K562 (cell line): ENCODE results near the gene CENPC. TPM values are rescaled to one million over a fixed set of nuclear protein-coding genes. Genes with fewer than 3 reads are reported as not detected.

ENCODE experiments used
- ATAC-seq: fragments of 200-7000 bp; cut with Tn5 transposase; 3 replicates; pipeline ENCODE4 v1.9.1; 2020; ENCODE audit warnings: moderate library complexity
- BruUV-seq: library from RNA; stranded (reverse); fragments of 400-500 nt; replicated peaks from 2 replicates; lab custom pipeline; 2021; lab: Mats Ljungman, UMichigan
- CTCF ChIA-PET: fragments of 300-600 bp; formaldehyde crosslinking; extraction: SDS; loops from one replicate; lab custom pipeline; 2021; ENCODE audit warnings: low intra/inter-chr PET ratio; lab: Yijun Ruan, JAX
- POLR2A ChIA-PET: fragments of 300-600, 350-650 bp; sonication (Branson Sonifier 250); formaldehyde crosslinking; extraction: SDS; loops from one replicate; lab custom pipeline; 2021; ENCODE audit warnings: antibody characterized with exemption, inconsistent platforms; lab: Yijun Ruan, JAX
- DNase-seq, 4 experiments: peaks; one replicate each; pipeline versions ENCODE4 v3.0.0 to v3.0.0-alpha.2; 2011 to 2018; ENCODE audit warnings: low spot score in 3 of 4, mixed read lengths in 3 of 4; ENCODE audit errors: extremely low read depth in 1 of 4
- FAIRE-seq: peaks from 2 replicates; lab custom pipeline; 2011; peaks lifted over from hg19 to GRCh38; lab: Jason Lieb, UNC
- H2AFZ ChIP-seq: 2 replicates; pipeline ENCODE4 v1.6.0; 2011; ENCODE audit warnings: low read depth, low read length, control low read depth, inconsistent platforms
- H3K27ac ChIP-seq: fragments of 200-600 bp; 3 replicates; pipeline ENCODE4 v1.8.0; 2011; ENCODE audit warnings: low read depth, mild to moderate bottlenecking, control low read depth, inconsistent platforms, low read length, moderate library complexity, mixed read lengths; ENCODE audit errors: extremely low read depth
- H3K27me3 ChIP-seq, 2 experiments: fragments of 300-600 bp in 1 of 2; 2 replicates in 1 of 2; 3 replicates in 1 of 2; pipeline versions ENCODE4 v1.6.0 to v1.8.0; 2011; ENCODE audit warnings: inconsistent platforms in 2 of 2, low read length in 2 of 2, mild to moderate bottlenecking in 1 of 2, mixed read lengths in 1 of 2, moderate library complexity in 1 of 2; ENCODE audit not compliant: control insufficient read depth in 2 of 2, insufficient read depth in 2 of 2
- H3K36me3 ChIP-seq: fragments of 300-600 bp; 3 replicates; pipeline ENCODE4 v1.8.0; 2011; ENCODE audit warnings: mild to moderate bottlenecking, low read length, inconsistent platforms; ENCODE audit not compliant: control insufficient read depth, insufficient read depth
- H3K4me1 ChIP-seq, 2 experiments: fragments of 200-600 bp in 1 of 2; replicated peaks in 1 of 2; 2 replicates in 1 of 2; 3 replicates in 1 of 2; pipeline versions ENCODE4 v1.5.1 to v1.8.0; 2011; ENCODE audit warnings: inconsistent platforms in 2 of 2, low read length in 2 of 2, mild to moderate bottlenecking in 1 of 2, mixed read lengths in 1 of 2, moderate library complexity in 1 of 2; ENCODE audit not compliant: control insufficient read depth in 2 of 2, insufficient read depth in 2 of 2
- H3K4me2 ChIP-seq: 2 replicates; pipeline ENCODE4 v1.6.1; 2011; ENCODE audit warnings: low read length, control low read depth, inconsistent platforms, mixed read lengths; ENCODE audit not compliant: insufficient read depth
- H3K4me3 ChIP-seq: fragments of 200-600 bp; sonication (generic), shearing (Covaris generic); 2 replicates; pipeline ENCODE4 v1.5.1; 2016; ENCODE audit warnings: control low read depth, inconsistent platforms
- H3K79me2 ChIP-seq: fragments of 200-600 bp; 3 replicates; pipeline ENCODE4 v1.8.0; 2011; ENCODE audit warnings: low read length, inconsistent platforms; ENCODE audit not compliant: control insufficient read depth, insufficient read depth
- H3K9ac ChIP-seq, 2 experiments: 2 replicates each; pipeline versions ENCODE4 v1.6.0 to v1.6.1; 2011; ENCODE audit warnings: low read depth in 2 of 2, low read length in 2 of 2, control low read depth in 1 of 2, inconsistent platforms in 1 of 2, mild to moderate bottlenecking in 1 of 2, mixed read lengths in 1 of 2; ENCODE audit not compliant: insufficient read depth in 1 of 2
- H3K9me1 ChIP-seq: one replicate; pipeline ENCODE4 v1.6.0; 2011; ENCODE audit warnings: inconsistent platforms, mild to moderate bottlenecking, low read length, moderate library complexity; ENCODE audit not compliant: control insufficient read depth, insufficient read depth
- H3K9me3 ChIP-seq: replicated peaks from 2 replicates; pipeline ENCODE4 v1.5.1; 2011; ENCODE audit warnings: low read depth, low read length, inconsistent platforms; ENCODE audit not compliant: control insufficient read depth, insufficient read depth
- H4K20me1 ChIP-seq: replicated peaks from 2 replicates; pipeline ENCODE4 v1.6.1; 2011; ENCODE audit warnings: low read length, inconsistent platforms, mixed read lengths; ENCODE audit not compliant: control insufficient read depth, insufficient read depth
- CEBPG ChIP-seq, 3 experiments: fragments of 200-800 bp in 1 of 3; sonication (Bioruptor generic) in 1 of 3; sonication (generic) in 1 of 3; formaldehyde crosslinking in 1 of 3; IDR thresholded peaks in 2 of 3; conservative IDR thresholded peaks in 1 of 3; 2 replicates each; pipeline versions ENCODE4 v1.6.1 to v1.8.0; 2016 to 2022; ENCODE audit warnings: missing compliant biosample characterization in 2 of 3, missing genetic modification characterization in 2 of 3, mild to moderate bottlenecking in 1 of 3, missing genetic modification reagents in 1 of 3
- FOXA3 ChIP-seq, 2 experiments: fragments of 450-650 bp in 1 of 2; sonication (generic) in 1 of 2; formaldehyde crosslinking; IDR thresholded peaks in 1 of 2; conservative IDR thresholded peaks in 1 of 2; 2 replicates each; pipeline versions ENCODE4 v1.4.0 to v1.8.0; 2020 to 2022; ENCODE audit warnings: mild to moderate bottlenecking in 2 of 2, missing genetic modification reagents in 1 of 2
- HMG20B ChIP-seq: fragments of 250-450 bp; sonication (Bioruptor Pico); IDR thresholded peaks from 2 replicates; pipeline ENCODE4 v1.5.0; 2021; ENCODE audit warnings: mild to moderate bottlenecking
- HNRNPL ChIP-seq: fragments of 200-400 bp; formaldehyde crosslinking; IDR thresholded peaks from 2 replicates; pipeline ENCODE4 v1.6.1; 2017; ENCODE audit warnings: low read depth, mild to moderate bottlenecking, low read length
- NR2C2 ChIP-seq, 2 experiments: fragments of 200-800 bp in 1 of 2; sonication (Bioruptor generic) in 1 of 2; sonication (generic) in 1 of 2; formaldehyde crosslinking in 1 of 2; IDR thresholded peaks; 2 replicates each; pipeline versions ENCODE4 v1.6.1 to v1.8.0; 2016 to 2022; ENCODE audit warnings: mild to moderate bottlenecking in 1 of 2, missing compliant biosample characterization in 1 of 2, missing genetic modification characterization in 1 of 2, missing genetic modification reagents in 1 of 2
- RBM17 ChIP-seq: fragments of 200-400 bp; formaldehyde crosslinking; IDR thresholded peaks from 2 replicates; pipeline ENCODE4 v1.6.1; 2017; ENCODE audit warnings: low read depth, mild to moderate bottlenecking, low read length, borderline replicate concordance
- SPI1 ChIP-seq: IDR thresholded peaks from 2 replicates; pipeline ENCODE4 v1.6.1; 2011; ENCODE audit warnings: low read depth, low read length, control low read depth, borderline replicate concordance
- ZNF263 ChIP-seq: sonication (generic); formaldehyde crosslinking; IDR thresholded peaks from 2 replicates; pipeline ENCODE4 v1.8.0; 2022; ENCODE audit warnings: mild to moderate bottlenecking, missing genetic modification reagents, borderline replicate concordance
- ZNF282 ChIP-seq: sonication (generic); formaldehyde crosslinking; IDR thresholded peaks from 2 replicates; pipeline ENCODE4 v1.8.1; 2023; ENCODE audit warnings: missing genetic modification reagents
- WGBS: fragments of 100-300 bp; shearing (Covaris generic); methylation state at CpG from one replicate; pipeline ENCODE4 v1.1.6; 2016; ENCODE audit warnings: low coverage, mixed read lengths; ENCODE audit not compliant: insufficient coverage; ENCODE audit errors: missing lambda C conversion rate; 5-methylcytosine and 5-hydroxymethylcytosine counted together
- in situ Hi-C: fragments of 300-500 bp; cut with MboI; formaldehyde crosslinking; loops from 4 replicates; pipeline ENCODE4 v1.15.0; 2018; ENCODE audit warnings: inconsistent platforms, mixed read lengths
- intact Hi-C: fragments of 100-400 bp; cut with micrococcal nuclease; formaldehyde crosslinking; loops from 2 replicates; pipeline ENCODE4 v1.14.2; 2022
- polyA plus RNA-seq, 8 experiments: library from polyadenylated mRNA; depleted of rRNA in 4 of 8; stranded (reverse) in 5 of 8; unstranded in 3 of 8; fragments of >200 nt; fragmentation: Nextera tagmentation in 2 of 8; fragmentation: Illumina TruSeq in 1 of 8; extraction: Ambion mirVana in 2 of 8; extraction: Trizol in 1 of 8; gene quantifications; 2 replicates each; pipeline versions ENCODE4 v1.2.1 to v1.2.3, GENCODE V29; 2011 to 2014; ENCODE audit warnings: inconsistent platforms in 1 of 8, missing spikeins in 1 of 8
- total RNA-seq, 7 experiments: library from RNA; depleted of rRNA in 6 of 7; stranded (reverse); fragments of >200 nt in 6 of 7; fragmentation: Illumina TruSeq in 2 of 7; extraction: Trizol in 2 of 7; gene quantifications; 2 replicates each; pipeline versions ENCODE4 v1.2.1 to v1.2.3, GENCODE V29; 2011 to 2021; ENCODE audit warnings: low replicate concordance in 1 of 7
- TF ChIP-seq, protein P1 (sequence below): fragments of 250-450 bp; sonication (Bioruptor Pico); IDR thresholded peaks from 2 replicates; pipeline ENCODE4 v1.4.0; 2020; ENCODE audit warnings: mild to moderate bottlenecking, moderate library complexity

CENPC gene
- total and polyA plus RNA-seq, 9 of the 15 experiments (the other 6 are each of a cell fraction or from before 2014, with no cell fraction given): 18.1 to 48.5 (median 30.8) TPM

- TF ChIP-seq SPI1: peak; percentile 34; the same call in 1 of the 2 replicates
These were observed 21.2 kb downstream of the CENPC start (continued) for GRCh38 chr4:67524140-67524539.

GRCh38 chr4:67522851-67523671 lies 22.2 kb downstream of the CENPC start:
- POLR2A ChIA-PET: interaction anchor here (1.5 kb wide), 2 partner anchors 13 to 20 kb away, joined by 5 to 9 read pairs; no protein-coding TSS in a partner anchor
- TF ChIP-seq ZNF263 (CRISPR knock-in tag) (no peak), ZNF282 (CRISPR knock-in tag) (no peak), HNRNPL (no peak), CEBPG (CRISPR knock-in tag; IDR thresholded peaks at IDR 0.05) (no peak), CEBPG (tag; conservative IDR thresholded peaks at IDR 0.05 in 1 of 2, IDR thresholded peaks at IDR 0.05 in 1 of 2) (no peak; a peak in 1 of 4 replicates), HMG20B (CRISPR knock-in tag) (no peak), NR2C2 (CRISPR knock-in tag; IDR thresholded peaks at IDR 0.05) (no peak), NR2C2 (tag; IDR thresholded peaks at IDR 0.05) (no peak; the same call in 1 of the 2 replicates), FOXA3 (CRISPR knock-in tag; conservative IDR thresholded peaks at IDR 0.05 in 1 of 2, IDR thresholded peaks at IDR 0.05 in 1 of 2) (0 out of 4 replicates have a peak, but pooled peaks of 1 of the 2 experiments have one; percentile 42), RBM17 (no peak)
- TF ChIP-seq, protein P1, sequence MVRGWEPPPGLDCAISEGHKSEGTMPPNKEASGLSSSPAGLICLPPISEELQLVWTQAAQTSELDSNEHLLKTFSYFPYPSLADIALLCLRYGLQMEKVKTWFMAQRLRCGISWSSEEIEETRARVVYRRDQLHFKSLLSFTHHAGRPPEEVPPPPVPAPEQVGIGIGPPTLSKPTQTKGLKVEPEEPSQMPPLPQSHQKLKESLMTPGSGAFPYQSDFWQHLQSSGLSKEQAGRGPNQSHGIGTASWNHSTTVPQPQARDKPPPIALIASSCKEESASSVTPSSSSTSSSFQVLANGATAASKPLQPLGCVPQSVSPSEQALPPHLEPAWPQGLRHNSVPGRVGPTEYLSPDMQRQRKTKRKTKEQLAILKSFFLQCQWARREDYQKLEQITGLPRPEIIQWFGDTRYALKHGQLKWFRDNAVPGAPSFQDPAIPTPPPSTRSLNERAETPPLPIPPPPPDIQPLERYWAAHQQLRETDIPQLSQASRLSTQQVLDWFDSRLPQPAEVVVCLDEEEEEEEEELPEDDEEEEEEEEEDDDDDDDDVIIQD (CRISPR knock-in tag): no peak

More at GRCh38 chr4:67522851-67523671, 22.2 kb downstream of the CENPC start:
- Histone ChIP-seq H3K9me1 (no peaks in the 10 kb centered on the region), H3K4me3 (peak overlapping the region; percentile 9; the same call in 1 of the 2 replicates), H2AFZ (peak overlapping the region; percentile 53), H3K27me3 (no peaks in the 10 kb centered on the region), H3K9me3 (peaks cover 5% of the 10 kb centered on the region; the same call in 1 of the 2 replicates), H3K79me2 (peaks cover 92% of the 10 kb centered on the region), H4K20me1 (no peaks in the 10 kb centered on the region), H3K36me3 (peaks cover 47% of the 10 kb centered on the region), H3K9ac (peak overlapping the region; percentile 33 to 74; a peak in 3 of 4 replicates), H3K4me2 (peak overlapping the region; percentile 67), H3K27ac (peak overlapping the region; percentile 97), H3K4me1 (peaks cover 9 to 32% of the 10 kb centered on the region in 2 experiments; a peak in 3 of 5 replicates)
- peak; percentile 27 to 88 (median 43) for DNase-seq
- peak; percentile 87 for ATAC-seq
- BruUV-seq: no TSS peak
- intact Hi-C loops: no loop called here
- CTCF ChIA-PET: no interaction called here
- in situ Hi-C loops: no loop called here
- FAIRE-seq: peak; percentile 93
- 21% methylated on average over 10 of the region's 10 CpGs for WGBS
